GM12892 (cell line): ENCODE data around the gene KIF2A.

Source experiments
- POLR2A ChIP-seq: IDR thresholded peaks from 2 replicates; pipeline ENCODE4 v1.6.1; 2011; ENCODE audit warnings: low read depth, low read length, control low read depth
- POLR2AphosphoS5 ChIP-seq: IDR thresholded peaks from 2 replicates; pipeline ENCODE4 v1.6.1; 2011; ENCODE audit warnings: low read depth, low read length, control low read depth

- TF ChIP-seq POLR2A (no peak), POLR2AphosphoS5 (no peak)
Measured at GRCh38 chr5:62310426-62311143, 4.6 kb downstream of the KIF2A start.
